Measurements from ENCODE around the gene KCNQ2.

- TF ChIP-seq, protein P1, sequence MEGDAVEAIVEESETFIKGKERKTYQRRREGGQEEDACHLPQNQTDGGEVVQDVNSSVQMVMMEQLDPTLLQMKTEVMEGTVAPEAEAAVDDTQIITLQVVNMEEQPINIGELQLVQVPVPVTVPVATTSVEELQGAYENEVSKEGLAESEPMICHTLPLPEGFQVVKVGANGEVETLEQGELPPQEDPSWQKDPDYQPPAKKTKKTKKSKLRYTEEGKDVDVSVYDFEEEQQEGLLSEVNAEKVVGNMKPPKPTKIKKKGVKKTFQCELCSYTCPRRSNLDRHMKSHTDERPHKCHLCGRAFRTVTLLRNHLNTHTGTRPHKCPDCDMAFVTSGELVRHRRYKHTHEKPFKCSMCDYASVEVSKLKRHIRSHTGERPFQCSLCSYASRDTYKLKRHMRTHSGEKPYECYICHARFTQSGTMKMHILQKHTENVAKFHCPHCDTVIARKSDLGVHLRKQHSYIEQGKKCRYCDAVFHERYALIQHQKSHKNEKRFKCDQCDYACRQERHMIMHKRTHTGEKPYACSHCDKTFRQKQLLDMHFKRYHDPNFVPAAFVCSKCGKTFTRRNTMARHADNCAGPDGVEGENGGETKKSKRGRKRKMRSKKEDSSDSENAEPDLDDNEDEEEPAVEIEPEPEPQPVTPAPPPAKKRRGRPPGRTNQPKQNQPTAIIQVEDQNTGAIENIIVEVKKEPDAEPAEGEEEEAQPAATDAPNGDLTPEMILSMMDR (IDR thresholded peaks at IDR 0.05) = no peak
- no peak for TF ChIP-seq EP300 (IDR thresholded peaks at IDR 0.05)
- no peak for TF ChIP-seq POLR2AphosphoS5 (IDR thresholded peaks at IDR 0.05)
These were observed 27.9 kb downstream of the KCNQ2 start for GRCh38 chr20:63444548-63444947.

All from gastroesophageal sphincter (tissue), 3 donors.